Liver (tissue), 9 donors: ENCODE data around the gene TGFBR3. TPM values are rescaled to one million over a fixed set of nuclear protein-coding genes. Genes with fewer than 3 reads are reported as not detected.

ENCODE experiments used
- DNase-seq: peaks from one replicate; pipeline ENCODE4 v3.0.0-alpha.2; 2017; ENCODE audit warnings: low spot score
- H3K27ac ChIP-seq, 2 donors: one replicate each; pipeline ENCODE4 v1.7.0; 2013; ENCODE audit warnings: inconsistent platforms in 2 of 2, low read length in 2 of 2, control low read depth in 1 of 2, low read depth in 1 of 2, mild to moderate bottlenecking in 1 of 2
- H3K27me3 ChIP-seq, 4 donors: one replicate each; pipeline versions ENCODE4 v1.6.1 to v1.7.0; 2013; ENCODE audit warnings: low read length in 3 of 4, inconsistent platforms in 1 of 4, mild to moderate bottlenecking in 1 of 4, moderate library complexity in 1 of 4; ENCODE audit not compliant: control insufficient read depth in 4 of 4, insufficient read depth in 4 of 4
- H3K36me3 ChIP-seq, 4 donors: one replicate each; pipeline versions ENCODE4 v1.6.1 to v1.7.0; 2013; ENCODE audit warnings: low read length in 3 of 4, mild to moderate bottlenecking in 3 of 4, low read depth in 1 of 4, moderate library complexity in 1 of 4; ENCODE audit not compliant: control insufficient read depth in 4 of 4, insufficient read depth in 3 of 4
- H3K4me1 ChIP-seq, 4 donors: one replicate each; pipeline versions ENCODE4 v1.6.1 to v1.7.0; 2013; ENCODE audit warnings: low read length in 3 of 4, mild to moderate bottlenecking in 3 of 4, moderate library complexity in 1 of 4; ENCODE audit not compliant: control insufficient read depth in 4 of 4, insufficient read depth in 4 of 4
- H3K4me3 ChIP-seq, 3 donors: one replicate each; pipeline versions ENCODE4 v1.6.1 to v1.7.0; 2013; ENCODE audit warnings: low read length in 3 of 3, control low read depth in 1 of 3, low read depth in 1 of 3, mild to moderate bottlenecking in 1 of 3
- H3K9ac ChIP-seq, 2 donors: one replicate each; pipeline ENCODE4 v1.7.0; 2013; ENCODE audit warnings: low read length in 2 of 2, mild to moderate bottlenecking in 2 of 2, moderate library complexity in 2 of 2, control low read depth in 1 of 2, low read depth in 1 of 2
- H3K9me3 ChIP-seq, 4 donors: one replicate each; pipeline versions ENCODE4 v1.6.1 to v1.7.0; 2013; ENCODE audit warnings: low read length in 3 of 4; ENCODE audit not compliant: control insufficient read depth in 4 of 4
- FOXA1 ChIP-seq: IDR thresholded peaks from 2 replicates; pipeline ENCODE4 v1.6.1; 2016; ENCODE audit warnings: antibody characterized with exemption
- FOXA2 ChIP-seq: IDR thresholded peaks from 2 replicates; pipeline ENCODE4 v1.6.1; 2016; ENCODE audit warnings: antibody characterized with exemption
- GABPA ChIP-seq, 2 donors: IDR thresholded peaks in 1 of 2; conservative IDR thresholded peaks in 1 of 2; 2 replicates each; pipeline ENCODE4 v1.6.1; 2016; ENCODE audit warnings: antibody characterized with exemption in 2 of 2, mild to moderate bottlenecking in 1 of 2, moderate library complexity in 1 of 2
- HNF4A ChIP-seq, 2 donors: conservative IDR thresholded peaks; 2 replicates each; pipeline ENCODE4 v1.6.1; 2016; ENCODE audit warnings: antibody characterized with exemption in 2 of 2, mild to moderate bottlenecking in 2 of 2
- HNF4G ChIP-seq: IDR thresholded peaks from 2 replicates; pipeline ENCODE4 v1.6.1; 2016; ENCODE audit warnings: antibody characterized with exemption
- JUND ChIP-seq, 2 donors: IDR thresholded peaks; 2 replicates each; pipeline ENCODE4 v1.6.1; 2016; ENCODE audit warnings: antibody characterized with exemption in 2 of 2
- NR2F2 ChIP-seq: IDR thresholded peaks from 2 replicates; pipeline ENCODE4 v1.6.1; 2016; ENCODE audit warnings: antibody characterized with exemption
- RAD21 ChIP-seq, 2 donors: IDR thresholded peaks; 2 replicates each; pipeline ENCODE4 v1.6.1; 2016; ENCODE audit warnings: antibody characterized with exemption in 2 of 2, mild to moderate bottlenecking in 2 of 2
- RXRA ChIP-seq, 2 donors: IDR thresholded peaks; 2 replicates each; pipeline ENCODE4 v1.6.1; 2017 to 2018; ENCODE audit warnings: antibody characterized with exemption in 2 of 2, mild to moderate bottlenecking in 1 of 2
- SP1 ChIP-seq: IDR thresholded peaks from 2 replicates; pipeline ENCODE4 v1.6.1; 2018; ENCODE audit warnings: antibody characterized with exemption, mild to moderate bottlenecking
- TAF1 ChIP-seq: conservative IDR thresholded peaks from 2 replicates; pipeline ENCODE4 v1.6.1; 2016; ENCODE audit warnings: antibody characterized with exemption, mild to moderate bottlenecking
- YY1 ChIP-seq: IDR thresholded peaks from 2 replicates; pipeline ENCODE4 v1.6.1; 2016; ENCODE audit warnings: antibody characterized with exemption, mild to moderate bottlenecking
- WGBS: extraction: QIAGEN DNeasy Blood & Tissue Kit; methylation state at CpG from one replicate; pipeline ENCODE4 v1.1.7; 2013; 5-methylcytosine and 5-hydroxymethylcytosine counted together
- polyA plus RNA-seq, 2 donors: library from polyadenylated mRNA; stranded (reverse) in 1 of 2; unstranded in 1 of 2; fragments of 200-250 nt in 1 of 2; fragments of >200 nt in 1 of 2; fragmentation: Nextera tagmentation in 1 of 2; extraction: Ambion mirVana in 1 of 2; gene quantifications; one replicate each; pipeline versions ENCODE4 v1.2.1 to v1.2.3, GENCODE V29; 2013 to 2015
- total RNA-seq, 2 donors: library from RNA; depleted of rRNA; stranded (reverse); fragments of >200 nt; gene quantifications; one replicate each; pipeline ENCODE4 v1.2.3, GENCODE V29; 2014
- TF ChIP-seq, protein P1 (sequence below): IDR thresholded peaks from 2 replicates; pipeline ENCODE4 v1.6.1; 2016; ENCODE audit warnings: antibody characterized with exemption
- TF ChIP-seq, protein P2 (sequence below): fragments of 150-350 bp; IDR thresholded peaks from 2 replicates; pipeline ENCODE4 v1.5.1; 2017; ENCODE audit warnings: improper control_type of control experiment, low read depth, low read length; ENCODE audit not compliant: missing input control
- TF ChIP-seq, protein P3 (sequence below): IDR thresholded peaks from 2 replicates; pipeline ENCODE4 v1.6.1; 2016; ENCODE audit warnings: antibody characterized with exemption
- donor health status: healthy.
- donor health status: healthy.
- donor health status: healthy.
- donor health status: healthy.
- donor health status: healthy.

TGFBR3 gene
- total and polyA plus RNA-seq, 4 donors, result 6.1 to 19.3 (median 9.9) TPM

DNA sequence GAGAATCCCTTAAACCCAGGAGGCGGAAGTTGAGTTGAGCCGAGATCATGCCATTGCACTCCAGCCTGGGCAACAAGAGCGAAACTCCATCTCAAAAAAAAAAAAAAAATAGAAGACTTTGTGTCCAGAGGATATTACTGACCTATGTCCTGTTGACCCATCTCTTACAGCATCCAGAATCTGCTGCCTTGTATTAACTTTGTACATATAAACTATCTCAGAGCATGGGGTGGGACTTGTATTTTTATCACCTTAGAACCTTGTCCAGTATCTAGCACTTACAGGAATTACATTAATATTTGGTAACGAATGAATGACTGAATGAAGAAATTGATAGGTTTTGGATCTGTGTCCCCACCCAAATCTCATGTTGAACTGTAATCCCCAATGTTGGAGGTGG is 117.8 kb downstream of the TGFBR3 start:
- no peak for DNase-seq
- H3K4me1 ChIP-seq, result peaks cover 4 to 21% (median 13%) of the 10 kb centered on the region in 4 donors
- H3K27me3 ChIP-seq, result no peaks in the 10 kb centered on the region
- no peak overlapping the region for H3K27ac ChIP-seq
- no peaks in the 10 kb centered on the region for H3K9me3 ChIP-seq
- TF ChIP-seq, protein P1, sequence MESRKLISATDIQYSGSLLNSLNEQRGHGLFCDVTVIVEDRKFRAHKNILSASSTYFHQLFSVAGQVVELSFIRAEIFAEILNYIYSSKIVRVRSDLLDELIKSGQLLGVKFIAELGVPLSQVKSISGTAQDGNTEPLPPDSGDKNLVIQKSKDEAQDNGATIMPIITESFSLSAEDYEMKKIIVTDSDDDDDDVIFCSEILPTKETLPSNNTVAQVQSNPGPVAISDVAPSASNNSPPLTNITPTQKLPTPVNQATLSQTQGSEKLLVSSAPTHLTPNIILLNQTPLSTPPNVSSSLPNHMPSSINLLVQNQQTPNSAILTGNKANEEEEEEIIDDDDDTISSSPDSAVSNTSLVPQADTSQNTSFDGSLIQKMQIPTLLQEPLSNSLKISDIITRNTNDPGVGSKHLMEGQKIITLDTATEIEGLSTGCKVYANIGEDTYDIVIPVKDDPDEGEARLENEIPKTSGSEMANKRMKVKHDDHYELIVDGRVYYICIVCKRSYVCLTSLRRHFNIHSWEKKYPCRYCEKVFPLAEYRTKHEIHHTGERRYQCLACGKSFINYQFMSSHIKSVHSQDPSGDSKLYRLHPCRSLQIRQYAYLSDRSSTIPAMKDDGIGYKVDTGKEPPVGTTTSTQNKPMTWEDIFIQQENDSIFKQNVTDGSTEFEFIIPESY, result no peak
- no peak for TF ChIP-seq JUND (IDR thresholded peaks at IDR 0.05)
- no peak for TF ChIP-seq FOXA2
- TF ChIP-seq, protein P2, sequence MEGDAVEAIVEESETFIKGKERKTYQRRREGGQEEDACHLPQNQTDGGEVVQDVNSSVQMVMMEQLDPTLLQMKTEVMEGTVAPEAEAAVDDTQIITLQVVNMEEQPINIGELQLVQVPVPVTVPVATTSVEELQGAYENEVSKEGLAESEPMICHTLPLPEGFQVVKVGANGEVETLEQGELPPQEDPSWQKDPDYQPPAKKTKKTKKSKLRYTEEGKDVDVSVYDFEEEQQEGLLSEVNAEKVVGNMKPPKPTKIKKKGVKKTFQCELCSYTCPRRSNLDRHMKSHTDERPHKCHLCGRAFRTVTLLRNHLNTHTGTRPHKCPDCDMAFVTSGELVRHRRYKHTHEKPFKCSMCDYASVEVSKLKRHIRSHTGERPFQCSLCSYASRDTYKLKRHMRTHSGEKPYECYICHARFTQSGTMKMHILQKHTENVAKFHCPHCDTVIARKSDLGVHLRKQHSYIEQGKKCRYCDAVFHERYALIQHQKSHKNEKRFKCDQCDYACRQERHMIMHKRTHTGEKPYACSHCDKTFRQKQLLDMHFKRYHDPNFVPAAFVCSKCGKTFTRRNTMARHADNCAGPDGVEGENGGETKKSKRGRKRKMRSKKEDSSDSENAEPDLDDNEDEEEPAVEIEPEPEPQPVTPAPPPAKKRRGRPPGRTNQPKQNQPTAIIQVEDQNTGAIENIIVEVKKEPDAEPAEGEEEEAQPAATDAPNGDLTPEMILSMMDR, result no peak
- no peak for TF ChIP-seq GABPA (IDR thresholded peaks at IDR 0.05 in 1 of 2, conservative IDR thresholded peaks at IDR 0.05 in 1 of 2)
- TF ChIP-seq RXRA (IDR thresholded peaks at IDR 0.05), result peak in 1 of 2 donors; percentile 67
- TF ChIP-seq NR2F2, result no peak
- TF ChIP-seq, protein P3, sequence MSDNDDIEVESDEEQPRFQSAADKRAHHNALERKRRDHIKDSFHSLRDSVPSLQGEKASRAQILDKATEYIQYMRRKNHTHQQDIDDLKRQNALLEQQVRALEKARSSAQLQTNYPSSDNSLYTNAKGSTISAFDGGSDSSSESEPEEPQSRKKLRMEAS, result no peak
- peak in 1 of 2 donors; percentile 65 for TF ChIP-seq HNF4A (conservative IDR thresholded peaks at IDR 0.05)
- no peak for TF ChIP-seq TAF1
- WGBS, result 63% methylated on average over 4 of the region's 4 CpGs
- H3K4me3 ChIP-seq, result no peak overlapping the region
- no peak overlapping the region for H3K9ac ChIP-seq
- no peaks in the 10 kb centered on the region for H3K36me3 ChIP-seq

DNA sequence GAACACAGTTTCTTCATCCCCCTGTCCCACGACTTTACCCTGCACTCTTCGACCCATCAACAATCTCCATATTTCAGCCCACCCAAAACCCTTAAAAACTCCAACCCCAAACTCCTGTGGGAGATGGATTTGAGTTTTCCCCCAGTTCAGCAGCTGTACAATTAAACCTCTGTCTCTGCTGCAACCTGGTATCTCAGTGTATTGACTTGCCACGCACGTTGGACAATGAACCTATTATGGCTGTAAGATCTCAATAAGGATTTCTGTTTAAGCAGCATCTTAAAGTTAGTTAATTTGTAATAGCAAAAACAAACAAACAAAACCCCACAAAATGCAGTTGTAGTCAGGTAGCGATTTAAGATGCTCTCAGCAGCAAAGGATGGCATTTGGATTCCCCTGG is 119.1 kb downstream of the TGFBR3 start:
- Histone ChIP-seq H3K4me1 (peaks cover 4 to 21% (median 13%) of the 10 kb centered on the region in 4 donors), H3K27ac (no peak overlapping the region), H3K4me3 (no peak overlapping the region), H3K9ac (no peak overlapping the region), H3K27me3 (no peaks in the 10 kb centered on the region), H3K36me3 (no peaks in the 10 kb centered on the region), H3K9me3 (no peaks in the 10 kb centered on the region)
- no peak for DNase-seq
- 90% methylated on average over 5 of the region's 5 CpGs for WGBS
- TF ChIP-seq YY1, result no peak
- no peak for TF ChIP-seq GABPA (IDR thresholded peaks at IDR 0.05 in 1 of 2, conservative IDR thresholded peaks at IDR 0.05 in 1 of 2)
- TF ChIP-seq, protein P1, result no peak
- TF ChIP-seq SP1, result no peak
- no peak for TF ChIP-seq RXRA (IDR thresholded peaks at IDR 0.05)
- no peak for TF ChIP-seq NR2F2
- TF ChIP-seq FOXA2, result no peak
- no peak for TF ChIP-seq TAF1
- TF ChIP-seq FOXA1, result no peak
- no peak for TF ChIP-seq RAD21 (IDR thresholded peaks at IDR 0.05)
- TF ChIP-seq, protein P3, result no peak
- TF ChIP-seq, protein P2, result no peak
- no peak for TF ChIP-seq HNF4G
